Stomach (tissue), 4 donors: Measurements from ENCODE around the gene PSIP1.
"Not testable (repeated sequence)": the region's sequence is repeated elsewhere in the genome, so short reads cannot be mapped to it uniquely, and the experiment has no call there.

Source experiments
- CTCF ChIP-seq, 7 experiments: fragments of 450-650 bp in 4 of 7; fragments of 200-600 bp in 3 of 7; sonication (generic) in 3 of 7; IDR thresholded peaks; one replicate each; pipeline ENCODE4 v1.5.1; 2016 to 2019; ENCODE audit warnings: antibody characterized with exemption in 7 of 7, control low read depth in 2 of 7, mild to moderate bottlenecking in 1 of 7
- EP300 ChIP-seq: sonication (generic); formaldehyde crosslinking; IDR thresholded peaks from one replicate; pipeline ENCODE4 v1.6.1; 2017; ENCODE audit warnings: antibody characterized with exemption
- POLR2A ChIP-seq, 4 donors: fragments of 450-650 bp; IDR thresholded peaks; one replicate each; pipeline ENCODE4 v1.6.1; 2016; ENCODE audit warnings: antibody characterized with exemption in 4 of 4, control low read depth in 2 of 4, mild to moderate bottlenecking in 1 of 4, moderate library complexity in 1 of 4

- TF ChIP-seq CTCF (IDR thresholded peaks at IDR 0.05); POLR2A (IDR thresholded peaks at IDR 0.05); EP300: not testable (repeated sequence)
Measured at GRCh38 chr9:15427702-15428101, 83.1 kb downstream of the PSIP1 start.
